IPS-15b (cell line): ENCODE data around the gene C10orf88.

Source experiments
- H3K27me3 ChIP-seq: one replicate; pipeline ENCODE4 v1.6.1; 2013; ENCODE audit warnings: low read length; ENCODE audit not compliant: control insufficient read depth, insufficient read depth
- H3K36me3 ChIP-seq: one replicate; pipeline ENCODE4 v1.6.1; 2013; ENCODE audit warnings: low read length; ENCODE audit not compliant: control insufficient read depth, insufficient read depth
- H3K4me1 ChIP-seq: one replicate; pipeline ENCODE4 v1.6.1; 2013; ENCODE audit warnings: mild to moderate bottlenecking, low read length; ENCODE audit not compliant: control insufficient read depth, insufficient read depth
- H3K4me3 ChIP-seq: one replicate; pipeline ENCODE4 v1.5.1; 2013; ENCODE audit warnings: low read depth, low read length
- H3K9ac ChIP-seq: one replicate; pipeline ENCODE4 v1.6.1; 2013; ENCODE audit warnings: low read depth, mild to moderate bottlenecking, low read length
- H3K9me3 ChIP-seq: one replicate; pipeline ENCODE4 v1.6.1; 2013; ENCODE audit warnings: mild to moderate bottlenecking, low read length; ENCODE audit not compliant: control insufficient read depth, insufficient read depth

The C10orf88 gene

DNA sequence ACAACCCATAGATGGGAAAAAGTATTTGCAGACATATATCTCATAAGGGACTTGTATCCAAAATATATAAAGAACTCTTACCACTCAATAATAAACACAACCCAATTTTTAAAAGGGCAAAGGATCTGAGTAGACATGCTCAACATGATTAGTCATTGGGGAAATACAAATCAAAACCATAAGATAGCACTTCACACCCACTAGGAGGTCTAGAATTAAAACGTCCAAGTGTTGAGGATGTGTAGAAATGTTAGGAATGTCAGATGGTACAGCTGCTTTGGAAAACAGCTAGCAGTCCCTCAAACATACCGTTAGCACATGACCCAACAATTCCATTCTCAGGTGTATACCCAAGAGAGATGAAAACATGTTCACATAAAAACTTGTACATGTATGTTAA, 34.5 kb upstream of the C10orf88 start:
- Histone ChIP-seq H3K9me3 (no peaks in the 10 kb centered on the region), H3K27me3 (no peaks in the 10 kb centered on the region), H3K9ac (no peak overlapping the region), H3K36me3 (no peaks in the 10 kb centered on the region), H3K4me3 (no peak overlapping the region), H3K4me1 (no peaks in the 10 kb centered on the region)

DNA sequence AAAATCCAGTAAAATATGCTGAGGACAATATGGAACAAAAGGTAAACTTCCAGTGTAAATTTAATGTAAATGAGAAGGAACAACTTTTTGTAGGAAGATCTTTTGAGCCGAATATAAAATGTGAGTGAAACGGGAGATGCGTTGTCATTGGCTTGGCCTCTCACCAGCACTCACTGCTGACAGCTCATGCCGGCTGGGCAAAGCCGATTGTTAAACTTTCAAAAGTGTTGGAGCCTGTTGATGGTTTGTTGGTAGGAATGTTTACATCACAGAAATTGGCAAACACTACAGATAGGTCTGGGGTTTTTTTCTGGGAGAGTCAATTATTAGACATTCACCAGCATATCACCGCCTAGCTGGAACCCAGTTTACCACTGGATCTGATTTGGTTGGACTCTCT, 32.3 kb upstream of the C10orf88 start:
- H3K9me3 ChIP-seq = no peaks in the 10 kb centered on the region
- peaks cover 2% of the 10 kb centered on the region for H3K4me1 ChIP-seq
- H3K4me3 ChIP-seq = no peak overlapping the region
- H3K36me3 ChIP-seq = no peaks in the 10 kb centered on the region
- H3K27me3 ChIP-seq = no peaks in the 10 kb centered on the region
- H3K9ac ChIP-seq = no peak overlapping the region

DNA sequence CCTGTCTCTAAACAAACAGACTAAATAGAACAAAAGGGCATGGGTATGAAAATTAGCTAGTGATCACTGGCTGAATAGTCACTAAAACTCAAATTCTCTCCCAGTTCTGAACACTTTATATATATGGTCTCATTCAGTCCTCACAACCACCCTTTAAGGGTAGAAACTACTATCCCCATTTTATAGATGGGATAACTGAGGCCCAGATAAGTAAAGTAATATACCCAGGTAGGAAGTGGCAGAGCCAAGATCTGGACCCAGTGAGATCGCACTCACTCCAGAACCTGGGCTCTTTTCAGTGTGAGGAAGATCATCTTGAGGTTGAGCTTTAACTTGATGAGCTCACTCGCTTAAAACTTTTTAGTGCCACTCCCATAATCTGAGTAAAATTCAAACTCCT, 30.7 kb upstream of the C10orf88 start:
- Histone ChIP-seq H3K9ac (no peak overlapping the region), H3K27me3 (no peaks in the 10 kb centered on the region), H3K36me3 (peaks cover 2% of the 10 kb centered on the region), H3K4me3 (no peak overlapping the region), H3K4me1 (peaks cover 11% of the 10 kb centered on the region), H3K9me3 (no peaks in the 10 kb centered on the region)

DNA sequence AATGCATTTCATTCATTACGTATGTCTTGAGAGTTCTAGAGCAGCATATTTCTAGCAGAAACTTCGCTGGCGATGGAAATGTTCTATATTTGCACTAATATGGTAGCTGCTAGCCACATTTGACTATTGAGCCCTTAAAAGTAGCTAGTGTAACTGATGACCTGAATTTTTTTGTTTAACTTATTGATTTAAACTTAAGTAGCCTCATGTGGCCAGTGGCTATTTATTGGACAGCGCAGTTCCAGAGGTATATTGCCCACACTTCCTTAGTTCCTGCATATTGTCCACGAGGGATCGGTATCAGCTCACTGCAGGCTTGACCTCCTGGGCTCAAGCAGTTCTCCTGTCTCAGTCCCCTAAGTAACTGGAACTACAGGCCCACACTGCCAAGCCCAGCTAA, 29.9 kb upstream of the C10orf88 start:
- Histone ChIP-seq H3K36me3 (peaks cover 2% of the 10 kb centered on the region), H3K4me3 (no peak overlapping the region), H3K27me3 (no peaks in the 10 kb centered on the region), H3K9me3 (no peaks in the 10 kb centered on the region), H3K4me1 (peaks cover 11% of the 10 kb centered on the region), H3K9ac (no peak overlapping the region)

DNA sequence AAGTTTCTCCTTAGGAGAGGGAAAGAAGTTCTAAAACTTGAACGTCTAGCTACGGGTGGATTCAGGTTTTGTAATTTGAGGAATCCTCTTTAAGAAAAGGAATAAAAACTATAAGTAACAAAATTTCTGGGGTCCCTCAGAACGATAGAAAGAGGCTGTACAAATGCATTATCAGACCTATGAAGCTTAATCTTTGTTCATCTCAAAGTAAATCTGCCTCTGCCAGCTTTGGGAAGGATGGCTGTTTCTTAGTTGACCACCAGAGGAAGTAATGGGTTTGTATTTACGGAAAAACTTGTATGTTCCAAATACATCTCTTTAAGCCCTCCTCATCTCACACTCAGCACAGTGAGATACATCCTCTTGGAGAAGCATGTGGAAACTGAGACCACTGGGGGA, 27.0 kb upstream of the C10orf88 start:
- peaks cover 11% of the 10 kb centered on the region for H3K4me1 ChIP-seq
- peak overlapping the region; percentile 86 for H3K4me3 ChIP-seq
- no peaks in the 10 kb centered on the region for H3K9me3 ChIP-seq
- H3K36me3 ChIP-seq = peaks cover 2% of the 10 kb centered on the region
- peaks cover 2% of the 10 kb centered on the region for H3K27me3 ChIP-seq
- no peak overlapping the region for H3K9ac ChIP-seq

DNA sequence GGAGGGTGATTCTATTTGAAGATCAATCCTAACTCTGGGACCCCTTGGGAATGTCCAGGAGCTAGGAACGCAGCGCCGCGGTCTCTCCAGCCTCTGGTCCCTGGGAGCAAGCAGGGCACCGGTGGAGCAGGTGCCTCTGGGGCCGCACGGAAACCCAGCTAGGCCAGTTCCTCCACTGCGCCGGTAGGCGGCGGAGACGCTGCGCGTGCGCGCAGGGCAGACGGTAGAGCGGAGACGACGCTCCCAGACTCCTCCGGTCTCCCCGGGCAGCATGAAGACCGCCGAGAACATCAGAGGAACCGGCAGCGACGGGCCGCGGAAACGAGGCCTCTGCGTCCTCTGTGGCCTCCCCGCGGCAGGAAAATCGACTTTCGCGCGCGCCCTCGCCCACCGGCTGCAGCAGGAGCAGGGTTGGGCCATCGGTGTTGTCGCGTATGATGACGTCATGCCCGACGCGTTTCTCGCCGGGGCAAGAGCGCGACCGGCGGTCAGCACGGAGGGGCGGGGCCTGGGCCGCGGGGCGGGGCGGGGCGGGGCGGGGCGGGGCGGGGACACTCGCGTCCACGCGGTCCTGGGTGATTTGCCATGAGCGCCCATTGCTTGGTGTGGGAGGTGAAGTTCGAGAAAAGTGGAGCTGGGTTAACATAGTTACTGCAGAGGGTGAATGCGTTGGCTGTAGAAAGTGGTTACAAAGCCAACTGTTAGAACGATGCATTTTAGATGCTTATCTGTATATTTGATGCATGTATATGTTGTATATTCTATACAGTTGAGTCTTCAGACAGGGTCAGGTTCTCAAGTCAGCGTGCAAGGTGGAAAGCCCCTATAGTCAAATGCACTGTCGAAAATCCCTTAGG, 26.4 kb upstream of the C10orf88 start, which contains the start of gene PSTK:
TSS of gene PSTK (plus strand) at position 193 of the 857 bp plus-strand sequence. CDS start at position 272, 79 bp downstream.
- peak within 1 kb of the TSS; percentile 98 for H3K9ac ChIP-seq
- H3K9me3 ChIP-seq = no peaks in the 10 kb centered on the region
- peaks cover 2% of the 10 kb centered on the region for H3K27me3 ChIP-seq
- peaks cover 2% of the 10 kb centered on the region for H3K36me3 ChIP-seq
- peak within 1 kb of the TSS; percentile 86 for H3K4me3 ChIP-seq
- peaks cover 11% of the 10 kb centered on the region for H3K4me1 ChIP-seq

DNA sequence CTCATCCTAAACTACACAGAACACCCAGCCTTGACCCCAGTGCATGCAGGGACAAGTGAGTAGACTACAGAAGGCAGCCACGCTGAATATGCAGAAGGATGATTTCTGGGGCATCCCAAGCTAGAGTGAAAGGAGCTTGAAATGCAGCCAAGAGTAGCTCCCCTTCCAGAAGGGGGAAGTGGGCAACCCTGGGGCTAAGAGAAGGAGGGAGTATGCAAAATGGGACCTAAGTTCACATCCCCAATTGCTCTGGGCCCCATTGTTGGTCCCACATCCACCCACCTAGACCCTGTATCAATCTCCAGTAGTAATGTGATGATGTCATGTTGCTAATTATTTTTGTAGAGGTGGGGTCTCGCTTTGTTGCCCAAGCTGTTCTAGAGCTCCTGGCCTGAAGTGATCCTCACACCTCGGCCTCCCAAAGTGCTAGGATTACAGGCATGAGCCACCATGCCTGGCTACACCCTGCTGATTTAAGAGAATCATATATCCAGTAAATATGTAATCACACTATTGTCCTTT, 20.6 kb upstream of the C10orf88 start:
- Histone ChIP-seq H3K9me3 (no peaks in the 10 kb centered on the region), H3K36me3 (no peaks in the 10 kb centered on the region), H3K27me3 (peaks cover 2% of the 10 kb centered on the region), H3K4me3 (no peak overlapping the region), H3K4me1 (no peaks in the 10 kb centered on the region), H3K9ac (no peak overlapping the region)

DNA sequence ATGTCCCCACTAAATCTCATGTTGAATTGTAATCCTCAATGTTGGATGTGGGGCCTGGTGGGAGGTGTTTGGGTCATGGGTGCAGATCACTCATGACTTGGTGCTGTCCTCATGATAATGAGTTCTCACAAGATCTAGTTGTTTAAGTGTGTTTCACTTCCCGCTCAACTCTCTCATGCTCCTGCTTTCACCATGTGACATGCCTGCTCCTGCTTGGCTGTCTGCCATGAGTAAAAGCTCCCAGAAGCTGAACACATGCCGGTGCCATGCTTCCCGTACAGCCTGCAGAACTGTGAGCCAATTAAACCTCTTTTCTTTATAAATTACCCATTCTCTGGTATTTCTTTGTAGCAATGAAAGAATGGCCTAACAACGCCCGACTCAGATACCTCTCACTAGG, 20.0 kb upstream of the C10orf88 start:
- Histone ChIP-seq H3K4me1 (no peaks in the 10 kb centered on the region), H3K9ac (no peak overlapping the region), H3K4me3 (no peak overlapping the region), H3K27me3 (peaks cover 2% of the 10 kb centered on the region), H3K9me3 (no peaks in the 10 kb centered on the region), H3K36me3 (no peaks in the 10 kb centered on the region)

DNA sequence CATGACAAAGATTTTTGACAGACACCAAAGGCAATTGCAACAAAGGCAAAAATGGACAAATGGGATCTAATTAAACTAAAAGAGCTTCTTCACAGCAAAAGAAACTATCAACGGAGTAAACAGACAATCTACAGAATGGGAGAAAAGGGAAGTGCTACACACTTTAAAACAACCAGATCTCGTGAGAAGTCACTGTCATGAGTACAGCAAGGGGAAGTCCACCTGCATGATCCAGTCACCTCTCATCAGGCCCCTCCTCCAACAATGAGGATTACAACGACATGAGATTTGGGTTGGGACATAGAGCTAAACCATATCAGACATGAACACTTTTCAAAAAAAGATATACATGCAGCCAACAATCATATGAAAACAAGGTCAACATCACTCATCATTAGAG, 14.7 kb upstream of the C10orf88 start:
- H3K9ac ChIP-seq = no peak overlapping the region
- no peaks in the 10 kb centered on the region for H3K9me3 ChIP-seq
- no peaks in the 10 kb centered on the region for H3K4me1 ChIP-seq
- no peak overlapping the region for H3K4me3 ChIP-seq
- H3K36me3 ChIP-seq = no peaks in the 10 kb centered on the region
- no peaks in the 10 kb centered on the region for H3K27me3 ChIP-seq

DNA sequence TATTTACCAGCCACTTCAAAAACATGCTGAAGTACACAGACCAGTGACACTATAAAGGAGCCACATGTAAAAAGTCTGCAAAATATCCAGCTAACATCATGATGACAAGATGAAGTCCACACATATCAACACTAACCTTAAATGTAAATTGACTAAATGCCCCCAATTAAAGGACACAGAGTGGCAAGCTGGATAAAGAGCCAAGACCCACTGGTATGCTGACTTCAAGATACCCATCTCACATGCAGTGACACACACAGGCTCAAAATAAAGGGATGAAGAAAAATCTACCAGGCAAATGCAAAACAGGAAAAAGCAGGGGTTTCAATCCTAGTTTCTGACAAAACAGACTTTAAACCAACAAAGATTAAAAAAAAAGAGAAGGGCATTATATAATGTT, 12.9 kb upstream of the C10orf88 start:
- Histone ChIP-seq H3K9me3 (no peaks in the 10 kb centered on the region), H3K36me3 (no peaks in the 10 kb centered on the region), H3K27me3 (no peaks in the 10 kb centered on the region), H3K4me3 (no peak overlapping the region), H3K4me1 (no peaks in the 10 kb centered on the region), H3K9ac (no peak overlapping the region)

DNA sequence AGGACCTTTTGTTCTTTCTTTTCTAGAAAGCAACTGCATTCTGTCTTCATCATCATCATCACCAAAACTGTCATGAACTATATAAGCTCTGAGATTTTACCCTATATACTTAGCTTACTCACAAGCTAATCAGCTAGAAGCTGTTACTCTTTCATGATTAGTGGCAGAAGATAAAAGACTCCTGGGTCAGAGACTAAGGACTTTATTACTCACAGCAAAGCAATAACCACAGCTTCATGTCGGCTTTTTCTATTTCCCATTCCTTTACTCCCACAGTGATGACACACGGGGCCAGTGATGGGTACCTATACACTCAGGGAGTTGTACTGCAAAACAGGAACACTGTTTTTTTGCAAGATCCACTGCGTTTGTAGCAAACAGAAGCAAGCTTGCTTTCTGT, 8.4 kb upstream of the C10orf88 start:
- Histone ChIP-seq H3K27me3 (no peaks in the 10 kb centered on the region), H3K9ac (no peak overlapping the region)

DNA sequence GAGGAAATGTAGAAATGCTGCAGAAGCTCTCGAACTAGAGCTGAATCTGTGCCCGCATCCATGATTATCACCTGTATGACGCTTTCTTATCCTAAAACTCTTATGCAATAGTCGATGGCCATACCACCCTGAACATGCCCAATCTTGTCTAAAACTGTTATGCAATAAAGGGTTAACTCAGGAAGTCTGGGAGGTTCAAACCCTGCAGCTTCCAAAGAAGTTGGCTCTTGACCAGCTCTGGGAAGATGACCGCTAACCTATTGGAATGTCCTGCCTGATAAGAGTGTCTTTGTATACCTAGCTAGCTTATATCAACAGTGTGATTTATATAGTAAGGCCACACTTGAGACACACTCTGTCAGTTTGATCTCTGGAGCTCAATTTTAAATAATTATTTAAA, 3.4 kb upstream of the C10orf88 start:
- H3K4me3 ChIP-seq = no peak overlapping the region
- no peak overlapping the region for H3K9ac ChIP-seq
- no peaks in the 10 kb centered on the region for H3K4me1 ChIP-seq
- H3K9me3 ChIP-seq = peaks cover 7% of the 10 kb centered on the region
- peaks cover 20% of the 10 kb centered on the region for H3K27me3 ChIP-seq
- no peaks in the 10 kb centered on the region for H3K36me3 ChIP-seq

More for the DNA sequence above, 8.4 kb upstream of the C10orf88 start:
- H3K4me1 ChIP-seq = no peaks in the 10 kb centered on the region
- no peaks in the 10 kb centered on the region for H3K9me3 ChIP-seq
- no peak overlapping the region for H3K4me3 ChIP-seq
- H3K36me3 ChIP-seq = no peaks in the 10 kb centered on the region
